CD4-positive, alpha-beta T cell treated with Interferon gamma for 1 hour (primary cell): ENCODE measurements around the gene CUL7.
"Not testable (repeated sequence)": the region's sequence is repeated elsewhere in the genome, so short reads cannot be mapped to it uniquely, and the experiment has no call there.

Source experiments
- DNase-seq: peaks from one replicate; pipeline ENCODE4 v3.0.0-alpha.2; 2020

Gene CUL7

DNA sequence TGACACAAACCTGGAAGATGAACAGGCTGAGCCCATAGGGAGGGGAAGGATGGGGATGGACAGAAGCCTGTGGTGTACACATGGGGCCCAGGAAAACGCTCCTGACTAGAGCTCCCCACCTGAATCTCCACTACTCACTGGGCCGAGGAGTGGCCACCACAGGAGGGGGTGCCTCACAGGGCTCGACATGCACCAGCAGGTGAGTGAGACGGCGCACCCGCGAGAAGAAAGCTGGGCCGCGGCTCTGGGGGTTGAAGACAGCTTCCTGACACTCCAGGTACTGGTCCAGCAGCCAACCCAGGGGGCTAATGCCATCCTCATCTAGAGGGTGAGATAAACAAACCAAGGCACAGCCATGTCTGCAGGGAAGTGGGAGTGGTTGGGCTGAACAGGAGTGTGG is 10.3 kb downstream of the CUL7 start:
- DNase-seq, result no peak

DNA sequence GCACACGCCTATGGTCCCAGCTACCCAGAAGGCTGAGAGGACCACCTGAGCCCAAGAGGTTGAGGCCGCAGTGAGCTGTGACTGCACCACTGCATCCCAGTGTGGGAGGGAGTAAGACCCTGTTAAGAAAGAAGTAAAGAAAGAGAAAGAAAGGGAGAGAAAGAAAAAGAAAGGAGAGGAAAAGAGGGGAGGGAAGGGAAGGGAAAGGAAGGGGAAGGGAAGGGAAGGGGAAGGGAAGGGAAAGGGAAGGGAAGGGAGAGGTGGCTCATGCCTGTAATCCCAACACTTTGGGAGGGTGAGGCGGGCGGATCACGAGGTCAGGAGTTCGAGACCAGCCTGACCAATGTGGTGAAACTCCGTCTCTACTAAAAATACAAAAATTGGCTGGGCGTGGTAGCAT is 12.2 kb downstream of the CUL7 start:
- DNase-seq, result not testable (repeated sequence)

DNA sequence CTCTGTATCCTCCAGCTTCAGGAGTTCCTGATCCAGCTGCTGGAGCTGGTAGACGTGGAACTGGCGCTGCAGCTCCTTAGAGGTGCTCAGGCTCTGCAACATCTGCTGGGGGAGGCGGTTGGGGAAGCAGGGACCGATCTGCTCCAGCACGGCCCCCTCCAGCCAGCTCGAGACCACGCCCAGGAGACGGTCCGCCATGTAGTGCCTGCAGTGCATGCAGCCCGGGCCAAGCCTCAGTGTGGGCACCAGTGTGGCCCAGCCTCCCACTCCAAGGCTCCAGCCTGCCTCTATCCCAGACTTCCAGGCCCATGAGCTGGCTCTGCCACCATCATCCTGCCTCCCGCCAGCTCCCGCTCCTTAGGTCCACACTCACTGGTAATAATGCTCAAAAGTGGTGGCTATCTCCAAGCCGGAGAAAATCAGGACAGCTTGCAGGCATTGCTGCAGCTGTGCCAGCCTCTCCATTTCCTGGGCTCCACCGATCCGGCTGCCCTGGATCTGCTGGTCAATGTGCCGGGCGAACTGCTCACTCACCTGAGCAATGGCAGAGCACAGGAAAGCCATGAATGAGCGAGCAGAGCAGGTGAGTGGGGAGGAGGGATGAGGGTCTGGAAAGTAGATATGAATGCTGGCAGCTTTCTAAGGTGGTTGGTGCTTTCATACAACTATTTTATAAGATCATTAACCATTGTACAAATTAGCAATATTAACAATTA is 13.0 kb downstream of the CUL7 start:
- DNase-seq, result no peak

DNA sequence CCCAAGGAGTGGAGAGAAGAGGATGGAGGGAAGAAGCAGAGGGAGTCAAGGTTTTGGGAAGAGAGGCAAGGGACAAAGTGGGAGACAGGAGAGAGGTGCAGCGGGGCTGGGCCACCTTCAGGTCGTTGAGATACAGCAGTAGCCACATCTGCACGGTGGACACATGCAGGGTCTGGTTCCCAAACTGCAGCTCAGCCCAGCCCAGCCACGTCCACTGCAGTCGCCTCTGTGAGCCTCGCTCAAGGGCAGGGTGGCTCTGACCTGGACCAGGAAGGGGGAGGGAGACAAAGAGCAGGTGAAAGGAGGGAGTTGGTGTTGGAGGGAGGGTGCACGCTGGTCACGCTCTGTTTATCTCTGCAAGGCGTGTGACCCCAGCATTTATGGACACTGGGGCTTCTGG is 14.9 kb downstream of the CUL7 start:
- no peak for DNase-seq

DNA sequence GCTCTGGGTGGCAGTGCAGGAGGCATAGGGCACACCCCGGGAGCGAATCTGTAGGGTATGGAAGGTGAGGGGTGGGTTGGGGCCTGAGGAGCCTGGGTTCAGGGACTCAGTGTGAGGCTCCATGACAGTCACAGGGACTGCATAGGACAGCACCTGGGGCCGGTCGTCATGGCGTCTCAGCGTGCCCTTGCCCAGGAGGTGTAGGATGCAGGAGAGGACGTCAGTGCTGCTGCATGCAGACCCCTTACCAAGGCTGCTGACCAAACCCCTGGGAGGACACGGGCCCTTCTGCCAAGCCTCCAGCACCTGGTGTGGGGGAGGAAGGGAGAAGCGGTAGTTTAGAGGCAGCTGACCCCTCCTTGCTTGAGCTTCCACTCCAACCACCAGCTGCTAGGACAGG is 15.9 kb downstream of the CUL7 start:
- DNase-seq, result no peak

DNA sequence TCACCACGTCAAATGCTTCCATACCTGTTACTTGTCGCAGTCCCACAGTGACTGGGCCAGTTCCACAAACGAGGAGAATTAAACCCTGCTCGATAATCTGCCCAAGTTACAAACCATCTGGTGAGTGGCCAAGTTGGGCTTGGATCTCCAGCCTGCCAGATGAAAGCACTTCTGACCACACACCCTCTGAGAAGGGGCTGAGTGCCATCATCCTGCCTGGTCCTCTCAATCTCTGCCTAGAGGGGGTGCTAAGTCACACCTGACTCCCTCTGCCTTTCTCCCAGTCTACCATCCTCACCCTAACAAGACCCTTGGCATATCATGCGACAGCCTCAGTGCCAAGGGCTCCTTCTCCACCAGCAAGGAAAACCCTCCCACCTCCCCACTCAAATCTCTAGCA is 16.5 kb downstream of the CUL7 start:
- DNase-seq, result no peak

DNA sequence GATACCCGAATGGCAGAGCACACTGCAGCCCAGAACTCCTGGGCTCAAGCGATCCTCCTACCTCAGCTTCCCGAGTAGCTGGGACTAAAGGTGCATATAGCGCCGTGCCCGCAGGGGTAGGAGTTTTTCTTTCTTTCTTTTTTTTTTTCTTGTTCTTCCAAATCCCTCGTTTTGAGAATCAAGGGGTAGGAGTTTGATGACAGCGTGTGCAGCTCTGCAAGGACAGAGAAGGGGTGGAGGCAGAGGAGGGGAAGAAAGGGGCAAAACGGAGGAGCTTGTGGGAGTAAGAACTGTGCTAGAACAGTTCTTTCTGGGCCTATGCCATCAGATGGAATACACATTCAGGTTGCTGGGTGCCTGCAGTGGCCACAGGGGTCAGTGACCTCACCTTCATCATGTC is 16.9 kb downstream of the CUL7 start:
- DNase-seq, result no peak

DNA sequence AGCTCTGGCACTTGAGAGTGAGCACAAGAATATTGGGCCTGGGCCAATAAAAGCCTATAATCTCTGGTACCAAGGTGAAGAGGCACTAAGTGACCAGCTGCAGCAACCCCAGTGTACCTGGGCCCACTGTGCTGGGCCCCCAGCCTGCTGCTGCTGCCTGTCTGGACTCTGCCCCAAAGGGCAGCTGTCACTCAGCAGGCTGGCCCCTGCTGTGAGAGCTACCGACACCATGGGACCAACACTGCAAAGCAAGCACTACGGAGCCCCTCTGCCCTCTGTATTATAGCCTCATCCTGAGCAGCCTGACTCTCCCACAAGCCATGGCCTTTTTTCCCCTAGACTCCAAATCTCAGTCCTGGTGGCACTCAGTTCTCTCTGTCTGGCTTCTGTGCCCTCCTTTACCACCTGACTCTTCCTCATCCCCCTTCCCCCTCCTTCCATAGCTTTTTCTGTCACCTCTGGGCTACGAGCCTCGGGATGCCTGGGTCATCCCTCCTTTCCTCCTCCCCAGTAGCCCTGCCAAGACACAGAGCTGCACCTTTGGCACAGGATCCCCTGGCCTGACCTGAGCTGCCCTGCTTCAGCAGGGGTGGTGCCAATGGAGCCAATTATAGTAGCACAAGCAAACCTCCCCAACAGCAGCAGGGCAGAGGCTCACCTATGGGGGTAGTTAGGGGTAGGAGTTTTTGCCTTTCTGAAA is 18.0 kb downstream of the CUL7 start:
- no peak for DNase-seq

DNA sequence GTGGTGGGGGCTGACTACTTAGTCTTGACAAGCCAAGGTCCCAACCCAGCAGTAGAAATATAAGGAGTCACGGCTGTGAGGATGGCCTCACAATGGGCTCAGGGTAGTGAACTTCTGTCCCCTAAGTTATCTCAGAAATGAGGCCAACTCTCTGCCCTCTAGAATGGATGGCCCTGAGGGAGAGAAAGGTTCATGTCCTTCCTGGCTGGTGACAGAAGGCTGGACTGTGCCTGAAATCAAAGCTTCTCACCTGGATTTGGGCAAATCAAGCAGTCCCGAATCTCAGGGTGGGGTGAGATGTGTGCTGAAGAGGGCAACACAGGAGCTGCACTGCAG is 19.5 kb downstream of the CUL7 start:
- DNase-seq, result no peak

DNA sequence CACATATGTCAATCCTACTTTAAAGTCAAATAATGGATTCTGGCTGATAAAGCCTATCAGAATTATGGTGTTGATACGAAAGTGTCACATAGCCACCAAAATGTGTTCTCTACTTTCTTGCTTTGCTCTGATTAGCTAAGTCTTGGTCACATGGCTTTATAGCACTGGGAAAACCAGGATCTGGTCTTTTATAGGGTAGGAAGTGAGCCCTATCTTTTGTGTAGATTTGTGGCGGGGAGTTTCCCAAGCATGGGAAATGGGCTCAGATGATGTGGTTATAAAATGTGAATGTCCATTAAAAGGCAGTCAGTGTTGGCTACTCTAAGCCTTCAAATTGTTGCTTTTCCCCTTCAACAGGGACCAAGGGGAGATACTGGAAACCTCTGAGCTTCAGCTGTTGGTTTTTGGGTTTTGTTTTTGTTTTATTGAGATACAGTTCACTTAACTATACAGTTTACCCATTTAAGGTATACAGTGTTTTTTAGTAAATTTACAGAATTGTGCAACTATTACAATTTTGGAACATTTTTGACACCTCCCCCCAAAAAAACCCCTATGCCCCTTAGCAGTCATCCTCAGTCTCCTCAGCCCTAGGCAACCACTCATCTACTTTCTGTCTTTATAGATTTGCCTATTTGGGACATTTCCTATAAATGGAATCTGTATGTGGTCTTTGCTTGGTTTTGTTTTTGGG is 20.0 kb downstream of the CUL7 start:
- DNase-seq, result no peak

DNA sequence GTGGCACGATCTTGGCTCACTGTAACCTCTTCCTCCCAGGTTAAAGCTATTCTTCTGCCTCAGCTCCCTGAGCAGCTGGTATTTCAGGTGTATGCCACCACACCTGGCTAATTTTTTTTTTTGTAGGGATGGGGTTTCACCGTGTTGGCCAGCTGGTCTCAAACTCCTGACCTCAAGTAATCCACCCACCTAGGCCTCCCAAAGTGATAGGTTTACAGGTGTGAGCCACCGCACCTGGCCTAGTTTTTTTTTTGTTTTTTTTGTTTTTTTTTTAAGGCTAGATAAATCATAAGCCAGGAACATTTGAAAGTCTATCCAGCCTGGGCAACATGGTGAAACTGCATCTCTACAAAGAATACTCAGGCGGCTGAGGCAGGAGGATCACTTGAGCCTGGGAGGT is 21.3 kb downstream of the CUL7 start:
- no peak for DNase-seq

DNA sequence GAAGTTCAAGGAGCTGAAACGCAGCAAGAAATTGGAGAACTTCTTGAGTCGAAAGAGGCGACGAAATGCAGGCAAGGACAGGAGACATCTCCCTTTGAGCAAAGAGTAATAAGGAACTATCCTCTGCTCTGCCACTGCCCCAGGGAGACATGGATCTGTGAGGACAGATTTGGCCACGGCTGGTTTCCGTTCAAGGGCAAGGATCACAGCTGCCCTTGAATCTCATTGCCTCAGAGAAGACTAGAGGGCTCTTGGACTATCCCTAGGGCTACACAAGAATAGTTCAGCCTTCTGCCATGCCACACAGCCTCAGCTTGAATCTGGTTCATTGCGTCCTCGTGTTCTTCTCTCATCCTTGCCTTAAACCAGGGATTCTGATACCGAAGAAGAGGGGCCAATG is 24.5 kb downstream of the CUL7 start:
- no peak for DNase-seq

DNA sequence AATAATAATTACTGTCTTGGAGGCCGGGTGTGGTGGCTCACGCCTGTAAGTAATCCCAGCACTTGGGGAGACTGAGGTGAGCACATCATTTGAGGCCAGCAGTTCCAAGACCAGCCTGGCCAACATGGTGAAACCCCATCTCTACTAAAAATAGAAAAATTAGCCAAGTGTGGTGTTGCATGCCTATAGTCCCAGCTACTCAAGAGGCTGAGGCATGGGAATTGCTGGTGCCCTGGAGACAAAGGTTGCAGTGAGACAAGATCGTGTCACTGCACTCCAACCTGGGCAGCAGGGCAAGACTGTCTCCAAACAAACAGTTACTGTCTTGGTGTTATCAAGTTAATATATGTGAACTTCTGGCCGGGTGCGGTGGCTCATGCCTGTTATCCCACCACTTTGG is 27.3 kb downstream of the CUL7 start:
- DNase-seq, result no peak

DNA sequence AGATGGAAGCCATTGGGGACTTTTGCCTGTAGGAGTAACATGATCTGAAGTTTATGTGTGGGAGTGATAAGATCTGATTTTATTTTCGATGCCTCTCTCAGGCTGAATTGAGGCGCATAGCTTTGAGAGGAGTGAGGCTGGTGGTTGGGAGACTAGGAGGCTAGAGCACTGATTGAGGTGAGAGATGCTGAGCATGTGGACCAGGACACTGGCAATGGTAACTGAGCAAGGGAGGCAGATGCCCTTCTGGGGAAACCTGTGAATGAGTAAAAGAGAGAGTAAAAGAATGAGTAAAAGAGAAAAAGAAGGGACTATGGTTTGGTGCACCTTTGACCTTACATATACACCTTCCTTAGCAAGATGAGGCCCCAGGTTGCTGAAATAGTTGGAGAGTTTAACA is 29.2 kb downstream of the CUL7 start:
- DNase-seq, result no peak

DNA sequence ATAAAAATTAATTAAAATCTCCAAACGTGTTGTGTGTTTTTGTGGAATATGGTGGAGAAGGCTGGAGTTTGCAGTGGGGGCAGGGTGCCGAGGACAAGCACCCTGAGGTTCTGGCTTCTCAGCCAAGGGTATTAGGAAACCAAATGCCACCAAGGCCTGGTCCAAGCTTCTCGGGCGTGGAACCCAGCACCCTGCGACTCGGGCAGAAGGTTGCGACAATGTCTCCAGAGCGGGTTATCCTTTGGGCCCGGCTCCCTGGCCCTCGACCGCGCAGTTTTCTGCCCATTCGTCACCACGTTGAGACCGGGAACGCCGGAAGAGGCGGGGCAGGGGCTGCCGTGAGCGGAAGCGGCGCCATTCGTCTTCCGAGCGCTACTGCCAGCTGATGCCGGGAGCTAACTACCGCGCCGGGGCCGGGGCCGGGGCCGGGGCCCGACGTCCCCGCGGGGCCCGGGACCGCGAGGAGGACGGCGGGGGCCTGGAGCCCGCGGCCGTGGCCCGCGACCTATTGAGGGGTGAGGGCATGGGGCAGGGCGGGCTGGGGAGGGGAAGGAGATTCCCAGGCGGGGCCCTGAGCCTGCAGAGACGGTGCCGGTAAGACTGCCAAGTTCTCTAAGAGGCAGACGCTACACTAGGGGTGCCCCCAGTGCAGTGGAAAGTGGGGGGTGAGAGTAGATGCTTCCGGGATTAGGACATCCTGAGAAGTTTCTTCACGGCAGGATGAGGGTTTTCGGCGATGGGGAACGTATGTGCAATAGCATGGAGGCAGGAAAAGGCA is 32.2 kb downstream of the CUL7 start, which contains the start of gene RRP36:
Gene RRP36 (plus strand): TSS at position 354 of the 778 bp plus-strand sequence. CDS start 32 bp downstream, at position 386.
- DNase-seq, result peak; percentile 47

DNA sequence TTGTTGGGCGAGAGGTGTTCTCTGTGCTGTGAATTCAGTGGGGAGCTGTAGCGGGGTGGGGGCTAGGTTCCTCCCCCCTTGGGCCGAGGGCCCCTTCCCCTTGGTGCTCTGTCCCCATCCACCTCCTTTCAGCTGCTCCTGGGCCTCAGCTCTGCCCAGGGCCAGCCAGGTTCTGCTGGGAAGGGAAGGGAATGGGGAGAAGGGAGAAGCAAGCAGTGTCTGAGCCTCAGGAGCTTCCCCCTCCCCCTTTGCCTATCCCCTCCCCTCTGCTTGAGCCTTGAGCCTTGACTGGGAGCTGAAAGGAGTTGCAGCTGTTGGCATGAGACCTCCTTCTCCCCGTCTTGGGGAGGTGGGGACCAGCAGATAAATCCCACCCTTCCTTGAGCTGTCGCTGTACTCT is 32.8 kb downstream of the CUL7 start:
- DNase-seq, result no peak

DNA sequence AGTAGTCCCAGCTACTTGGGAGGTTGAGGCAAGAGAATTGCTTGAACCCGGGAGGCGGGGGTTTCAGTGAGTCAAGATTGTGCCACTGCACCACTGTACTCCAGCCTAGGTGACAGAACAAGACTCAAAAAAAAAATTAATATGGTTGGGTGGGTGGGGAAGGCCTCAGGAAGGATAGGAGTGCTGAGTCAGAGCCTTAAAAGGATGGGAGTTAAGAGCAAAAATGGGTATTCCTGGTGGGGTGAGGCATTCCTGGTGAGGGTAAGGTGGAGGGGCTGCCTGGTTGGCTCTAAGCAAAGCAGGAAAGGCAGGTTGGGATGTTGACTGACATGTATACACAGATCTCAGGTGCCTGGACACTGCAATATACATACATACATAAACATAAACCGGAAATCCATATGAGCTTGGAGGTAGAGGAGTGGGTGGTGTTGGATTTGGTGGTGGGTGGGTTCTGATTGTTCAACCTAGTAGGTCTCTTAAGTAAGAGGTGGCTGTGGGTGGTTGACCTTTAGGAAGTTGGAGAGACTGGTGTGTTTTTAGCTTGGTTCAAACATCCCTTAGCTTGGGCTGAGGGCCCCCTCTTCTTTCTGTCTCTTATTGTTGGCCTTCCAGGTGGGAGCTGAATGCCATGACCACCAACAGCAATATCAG is 33.5 kb downstream of the CUL7 start:
- no peak for DNase-seq

DNA sequence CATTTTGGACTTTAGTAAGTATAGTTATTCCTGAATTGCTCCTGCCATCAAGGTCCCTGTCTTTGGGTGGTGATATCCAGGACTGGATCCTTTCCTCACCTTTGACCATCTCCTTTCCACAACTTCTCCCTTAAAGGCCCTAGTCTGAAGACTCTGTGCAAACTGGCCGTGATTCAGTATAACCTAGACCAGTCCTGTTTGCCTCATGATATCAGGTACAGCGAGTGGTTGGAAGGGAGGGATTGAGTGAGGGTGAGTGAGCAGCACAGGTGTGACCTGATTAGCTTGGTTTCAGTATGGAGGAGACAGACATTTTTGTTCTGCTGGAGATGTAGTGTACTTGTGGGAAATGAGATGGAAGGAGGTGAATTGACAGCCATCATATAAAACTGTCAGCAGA is 34.5 kb downstream of the CUL7 start:
- DNase-seq, result no peak

DNA sequence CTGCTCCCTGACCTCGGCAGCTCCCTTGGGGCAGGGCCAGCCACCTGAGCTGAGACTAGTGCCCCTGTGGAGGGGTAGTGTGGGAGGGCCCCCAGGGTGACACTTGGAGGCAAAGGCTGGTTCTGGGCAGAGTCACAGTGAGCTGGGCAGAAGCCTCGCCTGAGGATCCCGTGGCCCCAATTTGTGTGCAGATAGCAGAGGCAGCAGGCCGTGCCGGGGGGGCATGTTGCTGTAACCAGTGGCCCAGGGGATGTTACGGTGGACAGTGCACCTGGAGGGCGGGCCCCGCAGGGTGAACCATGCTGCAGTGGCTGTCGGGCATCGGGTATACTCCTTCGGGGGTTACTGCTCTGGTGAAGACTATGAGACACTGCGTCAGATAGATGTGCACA is 36.7 kb downstream of the CUL7 start:
- DNase-seq, result no peak

DNA sequence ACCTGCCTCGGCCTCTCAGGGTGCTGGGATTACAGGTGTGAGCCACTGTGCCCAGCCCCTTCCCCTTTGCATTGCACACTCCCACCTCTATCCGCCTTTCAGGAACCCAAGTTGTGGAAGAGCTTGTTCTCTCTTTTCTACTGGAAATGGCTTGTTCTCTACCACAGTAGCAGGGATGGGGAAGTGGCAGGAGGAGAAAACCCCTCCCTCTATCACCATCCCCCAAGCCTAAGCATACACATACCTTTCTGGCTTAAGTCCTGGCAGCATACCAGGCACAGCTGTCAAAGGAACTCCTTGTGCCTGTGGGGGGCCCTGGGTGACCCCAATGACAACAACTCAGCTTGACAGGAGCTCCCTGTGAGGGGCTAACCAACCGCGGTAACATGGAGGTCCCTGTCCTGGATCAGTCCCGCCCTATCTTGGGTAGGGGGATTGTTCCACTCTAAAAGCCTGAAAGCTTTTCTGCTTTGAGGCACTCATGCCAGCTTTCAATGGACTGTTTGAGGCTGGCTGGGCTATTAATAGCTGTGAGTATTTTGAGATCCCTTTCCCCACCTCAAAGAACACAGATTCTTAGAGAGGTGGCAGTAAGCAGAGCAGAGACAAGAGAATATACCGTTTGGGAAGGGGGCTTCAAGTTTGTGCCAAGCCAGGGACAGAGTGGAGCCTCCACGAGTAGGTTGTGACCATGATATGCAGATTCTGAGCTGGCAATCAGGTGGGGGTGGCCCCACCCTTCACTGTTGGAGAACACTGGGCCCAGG is 37.3 kb downstream of the CUL7 start:
- no peak for DNase-seq

DNA sequence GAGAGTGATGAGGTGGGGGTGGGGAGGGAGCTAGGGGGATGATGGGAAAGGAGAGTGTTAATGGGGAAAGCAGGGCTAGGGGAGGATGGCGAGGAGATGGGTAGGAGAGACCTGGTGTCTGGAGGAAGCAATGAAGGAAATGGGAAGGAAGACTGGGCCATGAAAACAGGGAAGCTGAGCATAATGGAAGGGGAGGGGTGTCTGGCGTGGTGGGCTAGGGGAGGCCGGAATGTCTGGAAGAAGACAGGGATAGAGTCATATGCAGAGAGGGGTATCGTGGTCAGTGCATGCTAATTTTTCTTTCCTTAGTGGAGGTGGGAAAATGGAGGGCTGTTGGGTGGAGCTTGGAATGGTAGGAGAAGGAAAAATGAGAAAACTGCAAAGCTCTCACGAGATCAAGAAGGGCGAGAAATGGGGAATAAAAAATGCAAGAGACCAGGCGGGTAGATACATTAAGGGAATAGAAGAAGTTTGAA is 39.2 kb downstream of the CUL7 start:
- no peak for DNase-seq

DNA sequence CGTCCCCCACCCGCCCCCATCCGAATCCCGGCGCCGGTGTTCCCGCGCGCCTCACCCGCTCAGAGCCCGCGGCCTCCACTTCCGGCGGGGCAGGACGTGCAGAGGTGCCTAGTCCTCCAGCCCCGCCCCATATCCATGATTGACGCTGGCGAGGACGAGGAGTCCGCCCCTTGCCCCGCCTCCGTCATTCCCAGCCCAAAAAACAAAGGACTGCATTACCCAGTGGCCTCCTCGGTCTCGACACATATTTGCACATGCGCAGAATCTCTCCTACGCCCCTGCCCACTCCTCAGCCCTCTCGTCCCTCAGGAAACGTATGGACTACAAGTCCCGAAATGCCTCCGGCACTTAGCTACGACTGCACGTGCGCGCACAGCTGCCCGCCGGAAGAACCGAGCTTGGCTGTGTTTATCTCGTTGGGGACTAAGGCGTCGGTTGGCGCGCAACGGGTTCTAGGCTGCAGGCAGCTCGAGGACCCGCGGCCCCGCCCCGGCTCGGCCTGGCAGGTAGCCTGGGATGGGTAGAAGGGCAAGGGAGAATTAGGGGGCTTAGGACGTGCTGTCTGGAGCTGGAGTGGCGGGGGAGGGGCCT is 39.7 kb downstream of the CUL7 start, which contains the start of the genes KLHDC3 and MEA1:
Gene KLHDC3 (plus strand): TSS at position 407 of the 591 bp plus-strand sequence. CDS start 2,944 bp downstream, outside the sequence.
Gene MEA1 (minus strand): TSS at position 104 of the 591 bp plus-strand sequence. CDS start 133 bp downstream, outside the sequence.
- DNase-seq, result peak; percentile 100
